Measurements from ENCODE around the gene AQP1. TPM values are rescaled to one million over a fixed set of nuclear protein-coding genes. Genes with fewer than 3 reads are reported as not detected.

The AQP1 gene
- total RNA-seq, 1 experiment from 2014 or later: 0.15 TPM

DNA sequence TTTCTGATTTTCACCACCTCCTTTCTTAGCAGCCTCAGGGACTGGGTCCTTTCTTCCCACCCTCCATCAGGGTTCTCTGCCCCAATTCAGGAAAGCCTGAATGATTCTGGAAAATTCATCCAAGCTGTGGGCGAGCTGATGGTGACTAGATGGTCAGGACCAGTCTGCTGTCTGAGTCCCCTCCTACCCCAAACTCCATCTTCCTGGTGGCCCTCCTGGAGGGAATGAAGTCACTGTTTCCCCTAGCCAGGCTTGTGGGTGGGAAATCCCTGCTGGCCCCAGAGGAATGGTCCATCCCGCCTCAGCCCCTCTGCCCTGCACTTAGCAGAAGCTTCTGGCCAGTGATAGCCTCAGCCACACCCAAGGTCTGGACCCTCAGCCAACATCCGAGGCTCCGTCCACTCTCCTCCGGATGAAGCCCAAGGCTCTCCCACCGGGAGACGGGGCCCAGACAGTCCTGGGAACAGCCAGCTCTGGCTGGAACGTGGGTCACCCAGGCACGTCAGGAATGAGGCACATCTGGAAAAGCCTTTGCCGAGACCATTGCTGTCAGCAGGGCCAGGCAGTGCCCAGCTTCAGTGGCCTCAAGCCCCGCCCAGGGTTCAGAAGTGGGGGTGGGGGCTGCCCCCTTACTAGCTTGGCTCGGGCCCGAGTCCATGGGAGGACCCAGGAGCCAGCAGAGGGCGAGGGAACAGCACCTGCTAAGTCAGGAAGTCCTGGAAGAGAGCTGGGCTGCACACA lies 4.0 kb upstream of the AQP1 start:
- no peak overlapping the region for H3K27ac Mint-ChIP-seq
- Histone ChIP-seq H2BK20ac (ENCODE audit: low read depth, low read length, poor library complexity, severe bottlenecking) (no peak overlapping the region), H2BK5ac (ENCODE audit: insufficient read length, low read length) (no peak overlapping the region), H3K14ac (ENCODE audit: insufficient read depth, low read length) (no peak overlapping the region), H3K4me1 (ENCODE audit: insufficient read depth, low read length) (no peaks in the 10 kb centered on the region), H3K4ac (ENCODE audit: low read depth, low read length) (no peak overlapping the region), H3K79me1 (ENCODE audit: insufficient read depth, low read depth, low read length, poor library complexity, severe bottlenecking) (no peaks in the 10 kb centered on the region), H3K56ac (ENCODE audit: insufficient read length, low read depth, low read length) (no peak overlapping the region), H3K9ac (ENCODE audit: extremely low read depth, insufficient read length, low read length) (no peak overlapping the region), H2BK12ac (ENCODE audit: insufficient read length, low read depth, low read length) (no peak overlapping the region), H3K79me2 (ENCODE audit: insufficient read depth, low read length) (no peaks in the 10 kb centered on the region), H3K27ac (ENCODE audit: insufficient read length, low read depth, low read length) (no peak overlapping the region), H4K20me1 (ENCODE audit: control insufficient read depth, insufficient read depth, insufficient read length) (no peaks in the 10 kb centered on the region), H3K23me2 (ENCODE audit: insufficient read length, low read depth, low read length, poor library complexity, severe bottlenecking) (no peaks in the 10 kb centered on the region), H2AFZ (ENCODE audit: low read length) (no peak overlapping the region), H4K8ac (replicated peaks; ENCODE audit: insufficient read length, low read depth, low read length) (no peak overlapping the region), H2AK5ac (ENCODE audit: insufficient read length, low read length) (no peak overlapping the region), H3K4me2 (ENCODE audit: insufficient read depth, insufficient read length, low read length) (no peak overlapping the region), H2BK15ac (ENCODE audit: low read depth, low read length) (no peak overlapping the region), H2BK120ac (ENCODE audit: low read depth, low read length, poor library complexity, severe bottlenecking) (no peak overlapping the region), H4K5ac (ENCODE audit: insufficient read length, low read depth, low read length) (no peak overlapping the region), H3K18ac (ENCODE audit: insufficient read length, low read depth, low read length) (no peak overlapping the region), H3T11ph (ENCODE audit: low read length) (no peak overlapping the region), H3K23ac (ENCODE audit: insufficient read length, low read depth, low read length) (no peak overlapping the region), H3K27me3 (ENCODE audit: insufficient read depth, low read length) (no peaks in the 10 kb centered on the region), H3K9me3 (ENCODE audit: control insufficient read depth, low read depth, low read length) (no peaks in the 10 kb centered on the region), H4K91ac (ENCODE audit: insufficient read length, low read depth, low read length) (no peak overlapping the region)
- H3K36me3 Mint-ChIP-seq (ENCODE audit: insufficient read depth in 1 of 3, low read depth in 3 of 3): no peaks in the 10 kb centered on the region; a peak in 1 of 7 replicates
- peak; percentile 46 for DNase-seq
- H3K27me3 Mint-ChIP-seq (ENCODE audit: low read depth): peaks cover 3% of the 10 kb centered on the region
- H3K9me3 Mint-ChIP-seq: no peaks in the 10 kb centered on the region
- WGBS (ENCODE audit: extremely low coverage, insufficient read length, low lambda C conversion rate): no CpG with 5 or more reads among the region's 14 CpGs
- no peak for TF ChIP-seq CTCF (conservative IDR thresholded peaks at IDR 0.05)
- peaks cover 3 to 16% of the 10 kb centered on the region in 2 experiments for H3K4me1 Mint-ChIP-seq
- no peak overlapping the region for H3K4me3 Mint-ChIP-seq

All from H9 (cell line).